GM23338 (cell line): ENCODE measurements around the gene CCDC188. TPM values are rescaled to one million over a fixed set of nuclear protein-coding genes. Genes with fewer than 3 reads are reported as not detected.

Experiments
- JUNB ChIP-seq: IDR thresholded peaks from one replicate; pipeline ENCODE4 v1.6.1; 2016; ENCODE audit warnings: antibody characterized with exemption; ENCODE audit not compliant: unreplicated experiment
- NANOG ChIP-seq: IDR thresholded peaks from 2 replicates; pipeline ENCODE4 v1.6.1; 2016; ENCODE audit warnings: antibody characterized with exemption, borderline replicate concordance
- POLR2AphosphoS5 ChIP-seq: IDR thresholded peaks from 2 replicates; pipeline ENCODE4 v1.6.1; 2016; ENCODE audit warnings: antibody characterized with exemption, low read depth
- STAT1 ChIP-seq: IDR thresholded peaks from one replicate; pipeline ENCODE4 v1.6.1; 2016; ENCODE audit warnings: antibody characterized with exemption; ENCODE audit not compliant: unreplicated experiment
- ZNF331 ChIP-seq: fragments of 250-450 bp; sonication (Bioruptor Pico); IDR thresholded peaks from 2 replicates; pipeline ENCODE4 v1.5.0; 2020; ENCODE audit warnings: low read depth, mild to moderate bottlenecking, moderate library complexity
- ZNF462 ChIP-seq: fragments of 250-450 bp; sonication (Bioruptor Pico); IDR thresholded peaks from 2 replicates; pipeline ENCODE4 v1.5.0; 2020; ENCODE audit warnings: mild to moderate bottlenecking, moderate library complexity
- polyA plus RNA-seq: library from polyadenylated mRNA; unstranded; fragments of >200 nt; fragmentation: Nextera tagmentation; extraction: Ambion mirVana; gene quantifications from 2 replicates; pipeline ENCODE4 v1.2.1, GENCODE V29; 2016
- total RNA-seq: library from RNA; depleted of rRNA; stranded (reverse); fragments of >200 nt; shearing (Covaris generic); gene quantifications from 2 replicates; pipeline ENCODE4 v1.2.3, GENCODE V29; 2014
- TF ChIP-seq, protein P1 (sequence below), 2 experiments: fragments of 200-600 bp in 1 of 2; sonication (generic) in 1 of 2; conservative IDR thresholded peaks; 2 replicates each; pipeline versions ENCODE4 v1.5.1 to v1.6.1; 2016 to 2017; ENCODE audit warnings: antibody characterized with exemption in 2 of 2, low read depth in 2 of 2, mild to moderate bottlenecking in 2 of 2, moderate library complexity in 1 of 2

CCDC188 gene
- total and polyA plus RNA-seq, 2 experiments from 2014 or later, result not detected

DNA sequence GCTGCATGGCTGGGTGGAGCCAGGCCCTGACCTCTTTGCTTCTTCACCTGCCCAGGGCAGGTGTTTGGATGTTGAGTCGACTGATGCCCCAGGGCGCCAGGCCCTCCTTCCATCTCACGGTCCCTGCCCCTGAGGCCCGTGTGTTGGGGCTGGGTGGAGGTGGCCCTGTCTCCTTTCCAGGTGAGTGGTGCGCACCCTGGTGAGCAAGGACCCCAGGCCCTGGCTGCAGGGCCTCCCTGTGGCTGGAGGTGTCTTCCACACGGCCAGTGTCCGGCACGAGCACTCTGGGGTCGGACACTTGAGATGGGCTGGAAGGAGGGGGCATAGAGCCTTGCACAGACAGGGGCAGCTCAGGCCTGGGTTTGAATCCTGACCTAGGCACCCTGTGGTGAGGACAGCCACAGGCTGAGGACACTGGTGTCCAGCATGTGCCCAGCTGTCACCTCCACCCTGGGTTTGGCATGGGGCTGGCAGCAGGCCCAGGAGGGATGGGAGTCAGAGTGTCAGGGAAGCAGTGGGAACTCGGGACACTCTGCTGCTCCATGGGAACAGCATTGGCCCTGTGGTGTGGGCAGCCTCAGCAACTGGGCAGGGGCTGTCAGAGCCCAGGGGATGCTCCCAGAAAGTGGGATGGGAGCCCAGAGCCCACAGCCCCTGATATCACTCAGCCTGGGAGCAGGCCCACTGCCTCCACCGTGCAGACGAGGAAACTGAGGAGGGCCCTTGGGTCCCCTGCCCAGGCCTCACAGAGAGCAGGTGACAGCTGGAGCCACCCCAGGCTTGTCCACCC is 37.1 kb upstream of the CCDC188 start (continued):
- TF ChIP-seq ZNF462 (CRISPR knock-in tag) (no peak), NANOG (no peak), STAT1 (no peak), POLR2AphosphoS5 (no peak), JUNB (no peak), ZNF331 (CRISPR knock-in tag) (no peak)
- TF ChIP-seq, protein P1, sequence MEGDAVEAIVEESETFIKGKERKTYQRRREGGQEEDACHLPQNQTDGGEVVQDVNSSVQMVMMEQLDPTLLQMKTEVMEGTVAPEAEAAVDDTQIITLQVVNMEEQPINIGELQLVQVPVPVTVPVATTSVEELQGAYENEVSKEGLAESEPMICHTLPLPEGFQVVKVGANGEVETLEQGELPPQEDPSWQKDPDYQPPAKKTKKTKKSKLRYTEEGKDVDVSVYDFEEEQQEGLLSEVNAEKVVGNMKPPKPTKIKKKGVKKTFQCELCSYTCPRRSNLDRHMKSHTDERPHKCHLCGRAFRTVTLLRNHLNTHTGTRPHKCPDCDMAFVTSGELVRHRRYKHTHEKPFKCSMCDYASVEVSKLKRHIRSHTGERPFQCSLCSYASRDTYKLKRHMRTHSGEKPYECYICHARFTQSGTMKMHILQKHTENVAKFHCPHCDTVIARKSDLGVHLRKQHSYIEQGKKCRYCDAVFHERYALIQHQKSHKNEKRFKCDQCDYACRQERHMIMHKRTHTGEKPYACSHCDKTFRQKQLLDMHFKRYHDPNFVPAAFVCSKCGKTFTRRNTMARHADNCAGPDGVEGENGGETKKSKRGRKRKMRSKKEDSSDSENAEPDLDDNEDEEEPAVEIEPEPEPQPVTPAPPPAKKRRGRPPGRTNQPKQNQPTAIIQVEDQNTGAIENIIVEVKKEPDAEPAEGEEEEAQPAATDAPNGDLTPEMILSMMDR (conservative IDR thresholded peaks at IDR 0.05; ENCODE audit: low read depth in 2 of 2), result no peak
